HG02884 (cell line): ENCODE measurements around the gene MOCS2.
"Not testable (repeated sequence)": the region's sequence is repeated elsewhere in the genome, so short reads cannot be mapped to it uniquely, and the experiment has no call there.

Experiments used
- ATAC-seq: cut with Tn5 transposase; IDR thresholded peaks from one replicate; pipeline ENCODE4 v1.9.1; 2021; ENCODE audit warnings: mild to moderate bottlenecking, moderate library complexity; ENCODE audit not compliant: unreplicated experiment

The MOCS2 gene

DNA sequence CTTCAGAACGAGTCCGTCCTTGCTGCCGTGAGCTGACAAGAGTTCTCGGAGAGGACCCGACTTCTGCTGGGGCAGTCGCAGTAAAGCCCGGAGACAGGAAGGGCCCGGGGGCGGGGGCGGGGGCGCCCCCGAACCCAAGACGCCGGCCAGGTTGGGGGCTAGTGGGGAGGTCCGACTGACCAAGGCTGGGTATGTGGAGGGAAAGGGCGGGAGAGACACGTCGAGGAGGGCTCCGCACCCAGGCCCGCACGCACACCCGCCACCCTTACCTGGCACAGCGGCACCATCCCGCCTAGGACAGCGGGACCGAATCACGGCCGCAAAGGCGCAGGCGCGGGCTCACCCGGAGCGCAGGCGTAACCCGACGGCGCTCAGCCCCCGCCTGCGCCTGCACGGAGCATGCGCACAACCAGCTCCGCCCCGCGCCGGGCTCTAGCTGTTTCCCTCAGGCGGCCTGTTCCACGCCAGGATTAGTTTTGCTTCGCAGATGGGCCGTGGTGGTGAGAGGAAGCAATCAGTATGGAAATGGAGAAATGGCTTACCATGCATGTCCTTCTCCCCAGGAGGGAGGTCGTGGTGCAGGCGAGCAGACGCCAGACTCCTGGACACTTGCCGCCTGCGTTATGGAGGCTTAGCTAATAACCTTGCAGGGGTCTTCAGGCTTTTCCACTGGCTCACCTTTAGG lies at the start of gene MOCS2:
Gene MOCS2, minus strand, starts transcription at position 315 of the 685 bp plus-strand sequence. CDS start 2,583 bp downstream, outside the sequence.
- peak; percentile 90 for ATAC-seq

GRCh38 chr5:53151713-53152458 lies 42.3 kb upstream of the MOCS2 start:
- ATAC-seq: no peak

- ATAC-seq: no peak
These were observed 23.5 kb upstream of the MOCS2 start for GRCh38 chr5:53133020-53133419.

- ATAC-seq: no peak
These were observed 20.7 kb upstream of the MOCS2 start for GRCh38 chr5:53130266-53130665.

- no peak for ATAC-seq
These were observed 18.9 kb upstream of the MOCS2 start for GRCh38 chr5:53128481-53128880.

DNA sequence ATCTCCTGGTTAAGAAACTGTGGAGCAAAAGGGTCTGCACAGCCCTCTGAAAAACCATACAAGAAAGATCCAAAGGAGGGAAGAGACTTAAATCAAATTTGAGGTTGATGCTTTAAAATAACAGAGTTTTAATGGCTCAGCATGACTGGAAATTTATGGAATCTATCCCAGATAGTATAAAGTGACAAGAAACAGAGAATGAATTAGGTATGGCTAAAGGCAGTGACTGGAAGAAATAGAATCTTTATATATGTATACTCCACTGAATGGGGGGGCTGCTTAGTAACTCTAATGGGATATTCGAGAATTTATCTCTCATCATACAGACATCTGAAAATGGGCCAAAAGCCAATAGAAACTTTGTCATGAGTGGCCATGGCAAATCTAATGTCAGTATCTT lies 17.6 kb upstream of the MOCS2 start:
- ATAC-seq: no peak

DNA sequence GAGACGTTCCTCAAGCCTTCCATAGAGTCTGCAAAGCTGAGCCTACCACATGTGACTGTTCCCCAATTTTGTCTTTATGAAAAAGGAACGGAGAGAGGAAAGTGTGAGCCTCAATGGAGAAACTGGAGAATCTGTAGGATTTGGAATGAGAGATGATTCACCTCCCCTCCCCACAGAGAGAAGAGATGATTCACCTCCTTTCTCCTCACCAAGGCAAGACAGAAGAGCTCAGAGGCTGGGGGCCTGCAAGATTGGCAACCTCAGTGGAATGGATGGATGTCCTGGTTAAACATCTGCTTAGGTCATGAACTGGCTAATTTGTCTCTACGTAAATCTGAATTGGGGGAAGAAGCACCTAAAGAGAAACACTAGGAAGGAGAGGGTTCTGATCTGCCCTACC lies 17.0 kb upstream of the MOCS2 start:
- no peak for ATAC-seq

DNA sequence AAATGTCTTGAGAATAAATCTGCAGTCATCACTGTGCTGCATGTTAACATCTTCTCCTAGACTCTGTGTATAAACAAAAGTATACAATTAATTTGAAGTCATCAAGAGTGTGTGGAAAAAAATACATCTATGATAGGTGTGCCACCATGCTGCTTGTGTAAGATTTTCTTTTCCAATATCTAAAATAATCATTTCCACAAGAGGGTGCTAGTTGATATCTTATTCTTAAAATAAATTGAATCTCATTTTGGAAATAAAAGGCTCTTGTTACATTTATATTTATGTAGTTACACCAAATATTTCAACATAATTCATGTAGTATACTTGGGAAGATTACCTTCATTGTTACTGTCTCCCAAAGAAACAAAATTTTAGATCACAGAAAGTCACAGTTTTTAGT lies 14.1 kb upstream of the MOCS2 start:
- ATAC-seq: no peak

- no peak for ATAC-seq
These were observed 10.6 kb upstream of the MOCS2 start for GRCh38 chr5:53120165-53120564.

- ATAC-seq: no peak
These were observed 9.3 kb upstream of the MOCS2 start for GRCh38 chr5:53118879-53119278.

GRCh38 chr5:53116597-53116996 lies 7.0 kb upstream of the MOCS2 start:
- no peak for ATAC-seq

DNA sequence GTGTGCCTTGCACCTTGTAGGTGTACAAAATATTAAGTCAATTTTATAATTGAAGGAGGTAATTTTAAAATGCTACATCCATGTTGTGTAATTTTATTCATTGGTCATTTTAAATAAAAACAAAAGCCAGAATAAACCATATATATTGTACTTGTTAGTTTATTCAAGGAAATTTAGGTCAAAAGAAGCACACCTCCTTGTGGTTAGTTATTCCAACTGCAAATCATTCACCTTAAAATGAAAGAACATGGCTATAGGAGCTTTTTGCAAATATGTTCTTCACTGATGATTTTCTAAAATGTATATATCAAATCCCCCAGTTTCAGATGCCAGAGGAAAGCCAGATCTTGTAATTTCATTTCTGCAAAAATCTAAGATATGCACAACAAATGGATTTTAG lies 5.4 kb upstream of the MOCS2 start:
- ATAC-seq: no peak

- no peak for ATAC-seq
These were observed 4.4 kb upstream of the MOCS2 start for GRCh38 chr5:53113947-53114346.

- ATAC-seq: no peak
These were observed 3.4 kb upstream of the MOCS2 start for GRCh38 chr5:53112909-53113308.

GRCh38 chr5:53112307-53112706 lies 2.8 kb upstream of the MOCS2 start:
- ATAC-seq: not testable (repeated sequence)

- no peak for ATAC-seq
These were observed 1.6 kb upstream of the MOCS2 start for GRCh38 chr5:53111139-53111538.

GRCh38 chr5:53110156-53110555 lies 599 bp upstream of the MOCS2 start:
- ATAC-seq: peak; percentile 3

DNA sequence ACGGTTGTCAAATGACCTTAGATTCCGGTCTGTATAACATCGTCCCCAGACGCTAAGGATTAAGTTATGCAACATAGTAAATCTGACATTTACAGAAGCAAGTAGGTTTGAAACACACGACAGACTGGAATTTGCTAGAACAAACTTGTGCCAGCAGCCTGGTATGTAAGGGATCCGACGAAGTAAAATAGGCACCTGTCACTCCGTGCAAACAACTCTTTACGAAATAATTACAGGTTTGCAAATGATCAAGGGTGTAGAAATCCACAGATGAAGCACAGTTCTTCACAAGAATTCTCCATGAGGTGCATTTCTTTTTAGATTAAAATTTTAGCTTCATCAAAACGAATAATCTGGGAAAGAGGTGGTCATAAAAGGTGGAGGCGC lies 508 bp downstream of the MOCS2 start:
- peak; percentile 13 for ATAC-seq

- no peak for ATAC-seq
These were observed 3.8 kb downstream of the MOCS2 start for GRCh38 chr5:53105611-53106300.

DNA sequence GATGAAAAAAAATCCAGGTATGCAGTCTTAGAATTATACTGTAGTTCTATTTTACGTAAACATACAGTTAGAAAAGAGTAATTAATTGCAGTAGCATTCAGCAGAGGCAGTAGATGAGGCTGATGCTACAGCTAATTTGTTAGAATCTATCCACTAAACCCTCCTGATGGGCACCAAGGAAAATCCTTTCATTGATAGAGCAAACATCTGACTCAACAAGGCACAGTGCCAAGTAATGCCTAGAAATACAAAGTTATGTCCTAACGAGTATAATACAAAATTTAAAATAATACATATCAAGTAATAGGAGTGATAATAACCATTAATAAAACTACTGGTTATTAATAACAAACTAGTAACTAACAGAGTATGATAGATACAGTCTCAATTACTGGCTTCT lies 9.0 kb downstream of the MOCS2 start:
- ATAC-seq: no peak

GRCh38 chr5:53099546-53099945 lies 10.0 kb downstream of the MOCS2 start:
- no peak for ATAC-seq
